ENCODE measurements around the gene PRKN.

GRCh38 chr6:162154001-162154400 is 573.6 kb downstream of the PRKN start:
- no peak for TF ChIP-seq CTCF (IDR thresholded peaks at IDR 0.05)
- TF ChIP-seq POLR2A (IDR thresholded peaks at IDR 0.05), result no peak

All from thyroid gland (tissue), 4 donors.